Measurements from ENCODE around the gene SUDS3.
"Not testable (repeated sequence)": the region's sequence is repeated elsewhere in the genome, so short reads cannot be mapped to it uniquely, and the experiment has no call there.

SUDS3 gene, protein sequence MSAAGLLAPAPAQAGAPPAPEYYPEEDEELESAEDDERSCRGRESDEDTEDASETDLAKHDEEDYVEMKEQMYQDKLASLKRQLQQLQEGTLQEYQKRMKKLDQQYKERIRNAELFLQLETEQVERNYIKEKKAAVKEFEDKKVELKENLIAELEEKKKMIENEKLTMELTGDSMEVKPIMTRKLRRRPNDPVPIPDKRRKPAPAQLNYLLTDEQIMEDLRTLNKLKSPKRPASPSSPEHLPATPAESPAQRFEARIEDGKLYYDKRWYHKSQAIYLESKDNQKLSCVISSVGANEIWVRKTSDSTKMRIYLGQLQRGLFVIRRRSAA

DNA sequence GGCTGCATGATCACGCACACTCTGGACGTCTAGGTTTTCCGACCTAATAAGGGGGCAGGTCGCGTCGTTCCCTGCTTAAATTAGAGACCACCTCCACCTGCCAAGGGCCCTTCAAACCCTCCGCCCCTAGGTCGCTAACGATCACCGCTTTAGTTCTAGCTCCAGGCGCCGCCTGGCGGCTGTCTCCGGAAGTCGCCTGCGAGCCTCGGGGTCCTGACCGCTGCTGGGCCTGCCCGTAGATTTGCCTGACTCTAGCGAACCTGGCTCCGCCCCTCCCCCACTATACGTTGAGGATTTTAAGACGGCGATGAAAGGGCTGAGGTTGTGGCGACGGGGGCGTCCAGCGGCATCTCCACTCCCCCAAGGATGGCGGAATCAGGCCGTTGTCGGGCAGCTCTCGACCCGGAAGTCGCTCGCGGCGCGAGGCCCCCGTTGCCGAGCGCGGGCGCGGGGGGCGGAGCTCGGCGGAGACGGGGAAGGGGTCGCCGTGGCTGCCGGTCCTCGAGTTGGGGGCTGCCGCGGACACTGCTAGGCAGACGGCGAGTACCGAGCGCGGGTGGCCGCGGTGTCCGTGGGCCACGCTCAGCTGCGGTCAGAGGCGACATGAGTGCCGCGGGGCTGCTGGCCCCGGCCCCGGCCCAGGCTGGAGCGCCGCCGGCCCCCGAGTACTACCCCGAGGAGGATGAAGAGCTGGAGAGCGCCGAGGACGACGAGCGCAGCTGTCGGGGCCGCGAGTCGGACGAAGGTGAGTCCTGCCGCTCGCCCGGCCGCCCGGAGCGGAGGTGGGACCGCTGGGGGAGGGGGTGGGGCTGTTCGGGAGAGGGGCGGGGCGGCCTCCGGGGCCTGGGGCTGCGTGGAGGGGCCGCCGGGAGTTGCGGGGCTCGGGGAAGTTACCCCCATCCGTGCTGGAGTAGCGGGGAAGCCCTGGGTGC lies at the start of gene SUDS3:
SUDS3 (plus strand) TSS at position 467 of the 932 bp plus-strand sequence; CDS start at position 604, 137 bp downstream.
- peak; percentile 62 for DNase-seq

DNA sequence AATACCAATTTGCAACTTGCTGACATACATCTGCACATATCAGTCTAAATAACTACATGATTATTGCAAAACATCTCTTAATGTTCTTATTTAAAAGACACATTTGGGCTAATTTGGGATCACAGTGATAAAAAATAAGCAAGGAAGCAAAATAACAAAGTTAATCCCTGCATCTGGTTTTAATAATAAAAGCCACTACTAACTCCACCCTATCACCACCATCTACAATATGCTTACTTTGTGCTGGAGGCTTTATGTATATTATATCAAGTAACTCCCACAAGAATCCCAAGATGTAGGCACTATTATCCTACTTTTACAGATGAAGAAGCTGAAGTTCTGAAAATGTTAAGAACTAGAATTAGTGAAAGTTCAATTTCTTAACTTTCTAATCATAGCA lies 49.4 kb upstream of the SUDS3 start:
- no peak for DNase-seq

DNA sequence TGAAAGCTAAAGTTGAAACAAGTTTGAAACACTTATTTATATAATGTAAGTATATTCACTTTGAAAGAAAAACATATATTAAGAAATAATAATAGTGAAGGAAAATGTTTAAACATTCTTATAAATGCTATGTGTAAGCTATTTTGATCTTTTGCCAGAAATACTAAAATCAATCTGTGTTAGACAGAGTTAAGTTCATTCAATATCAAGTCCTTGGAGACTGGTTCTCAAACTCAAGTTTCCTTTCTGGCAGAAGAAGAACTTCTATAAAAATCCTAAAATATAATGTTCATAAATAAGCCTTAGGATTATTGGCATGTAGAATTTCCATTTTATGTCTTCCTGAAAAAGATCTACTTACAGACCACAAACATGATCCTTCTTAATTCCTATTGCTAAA lies 49.0 kb upstream of the SUDS3 start:
- DNase-seq = no peak

DNA sequence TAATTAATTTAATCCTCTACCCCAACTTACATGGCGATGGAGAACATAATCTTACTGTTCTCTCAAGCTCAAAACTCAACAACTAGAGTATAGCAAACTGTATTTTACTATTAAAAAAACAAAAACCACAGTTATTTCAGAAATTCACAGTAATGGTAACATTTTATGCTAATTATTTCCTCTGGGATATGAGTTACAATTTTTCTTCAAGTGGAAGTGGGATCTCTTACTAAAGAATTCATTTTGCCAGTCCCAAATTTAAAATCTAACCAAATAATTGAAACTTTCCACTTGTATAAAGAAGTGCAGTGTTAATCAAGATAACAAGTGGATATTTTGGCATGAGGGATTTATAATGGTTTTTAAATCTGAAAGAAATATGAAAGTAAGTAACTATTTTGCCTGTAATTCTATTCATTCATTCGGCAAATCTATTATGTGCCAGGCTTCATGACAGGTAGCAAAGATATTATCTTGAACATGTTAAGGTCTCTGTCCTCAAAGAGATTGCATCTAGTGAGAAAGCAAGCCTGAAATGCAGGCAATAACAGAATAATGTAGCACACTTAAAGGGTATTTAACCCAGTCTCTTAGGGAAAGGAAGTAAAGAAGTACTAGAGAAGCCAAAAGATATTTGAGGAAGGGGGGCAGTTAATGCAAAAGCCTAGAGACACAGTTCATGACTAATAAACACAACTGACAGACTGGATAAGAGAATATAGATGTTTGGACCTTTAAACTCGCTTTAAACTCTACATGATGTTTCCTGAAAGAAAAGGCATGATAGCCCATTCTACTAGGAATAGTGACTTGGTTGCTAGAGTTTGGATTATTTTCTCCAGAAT lies 47.6 kb upstream of the SUDS3 start:
- DNase-seq = peak; percentile 18

DNA sequence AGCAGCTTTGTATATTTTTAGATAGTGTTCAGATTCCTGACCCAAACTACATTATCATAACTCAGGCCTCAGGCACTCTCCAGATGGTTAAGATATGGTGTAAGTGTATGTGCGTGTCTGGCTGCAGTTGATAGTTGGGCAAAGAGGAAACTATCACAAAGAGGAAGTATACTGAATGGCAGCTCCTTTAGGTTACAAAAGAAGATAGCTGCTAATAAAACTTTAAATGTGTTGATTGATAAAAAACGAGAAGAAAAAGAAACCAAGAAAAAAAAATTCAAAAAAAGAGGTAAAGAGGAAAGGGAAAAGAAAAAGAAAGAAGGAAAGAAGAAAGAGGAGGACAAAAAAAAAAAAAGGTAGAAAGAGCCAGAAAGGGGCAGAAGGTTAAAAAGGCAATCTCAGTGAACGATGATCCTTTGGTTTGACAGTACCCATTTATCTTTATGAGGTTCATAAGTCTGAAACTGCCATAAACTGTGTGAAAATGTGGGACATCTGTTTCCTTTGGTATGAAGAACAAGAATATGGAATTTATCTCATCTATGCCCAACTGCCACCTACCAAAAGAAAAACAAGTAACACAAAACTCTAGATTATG lies 45.8 kb upstream of the SUDS3 start:
- peak; percentile 95 for DNase-seq

DNA sequence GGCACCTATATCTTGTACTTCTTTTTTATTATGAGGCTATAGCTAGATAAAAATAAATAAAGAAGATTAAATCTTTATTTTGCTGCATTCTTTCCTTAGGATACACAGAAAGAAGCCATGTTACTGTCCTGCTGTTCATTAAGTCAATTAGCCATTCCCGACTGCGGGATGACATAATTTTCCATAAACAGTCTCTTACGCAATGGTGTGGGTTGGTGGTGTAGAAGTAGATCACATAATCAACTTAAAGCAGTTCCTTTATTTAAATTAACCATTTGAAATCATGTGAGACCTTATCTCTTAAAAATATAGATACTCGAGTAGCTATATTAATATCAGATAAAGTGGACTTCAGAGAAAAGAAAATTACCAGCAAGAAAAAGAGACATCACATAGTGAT lies 43.8 kb upstream of the SUDS3 start:
- peak; percentile 88 for DNase-seq

DNA sequence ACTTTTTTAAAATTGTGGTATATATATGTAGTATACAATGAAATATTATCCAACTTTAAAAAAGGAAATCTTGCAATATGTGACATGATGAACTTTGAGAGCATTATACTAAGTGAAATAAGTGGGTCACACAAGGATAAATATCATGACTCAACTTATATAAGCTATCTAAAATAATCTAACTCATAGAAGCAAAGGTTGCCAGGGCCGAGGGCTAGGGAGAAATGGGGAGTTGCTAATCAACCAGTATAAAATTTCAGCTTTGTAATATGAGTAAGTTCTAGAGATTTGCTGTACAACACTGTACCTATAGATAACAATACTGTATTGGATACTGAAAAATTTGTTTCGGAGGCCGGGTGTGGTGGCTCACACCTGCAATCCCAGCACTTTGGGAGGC lies 42.1 kb upstream of the SUDS3 start:
- DNase-seq = no peak

DNA sequence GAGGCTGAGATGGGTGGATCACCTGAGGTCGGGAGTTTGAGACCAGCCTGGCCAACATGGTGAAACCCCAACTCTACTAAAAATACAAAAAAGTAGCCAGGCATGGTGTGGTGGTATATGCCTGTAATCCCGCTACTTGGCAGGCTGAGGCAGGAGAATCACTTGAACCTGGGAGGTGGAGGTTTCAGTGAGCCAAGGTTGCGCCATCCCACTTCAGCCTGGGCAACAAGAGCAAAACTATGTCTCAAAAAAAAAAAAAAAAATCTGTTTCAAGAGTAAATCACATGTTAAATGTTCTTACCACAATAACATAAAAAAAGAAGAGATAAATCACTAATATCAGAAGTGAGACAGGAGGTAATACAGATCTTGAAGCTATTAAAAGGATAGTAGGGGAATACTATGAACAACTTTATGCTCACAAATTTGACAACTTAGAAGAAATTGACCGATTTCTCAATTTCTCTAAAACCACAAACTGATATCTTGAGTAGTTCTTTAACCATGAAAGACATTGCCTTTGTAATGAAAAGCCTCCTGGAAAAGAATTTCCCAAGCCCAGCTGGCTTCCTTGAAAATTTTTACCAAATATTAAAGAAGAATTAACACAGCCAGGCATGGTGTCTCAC lies 41.3 kb upstream of the SUDS3 start:
- DNase-seq = peak; percentile 68

DNA sequence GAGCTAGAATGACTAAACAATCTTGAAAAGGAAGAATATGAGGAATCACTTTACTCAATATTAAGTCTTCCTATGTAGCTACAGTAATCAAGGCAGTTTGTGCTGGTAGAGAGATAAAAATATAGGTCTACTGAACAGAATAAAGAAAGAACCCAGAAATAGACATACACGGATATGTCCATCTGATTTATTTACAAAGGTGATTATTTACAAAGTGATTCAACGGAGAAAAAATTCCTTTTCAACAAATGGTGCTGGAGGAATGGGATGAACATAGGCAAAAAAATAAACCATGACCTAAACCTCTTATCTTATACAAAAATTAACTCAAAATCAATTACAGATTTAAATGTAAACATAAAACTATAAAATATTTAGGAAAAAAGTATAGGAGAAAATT lies 40.2 kb upstream of the SUDS3 start:
- DNase-seq = no peak

DNA sequence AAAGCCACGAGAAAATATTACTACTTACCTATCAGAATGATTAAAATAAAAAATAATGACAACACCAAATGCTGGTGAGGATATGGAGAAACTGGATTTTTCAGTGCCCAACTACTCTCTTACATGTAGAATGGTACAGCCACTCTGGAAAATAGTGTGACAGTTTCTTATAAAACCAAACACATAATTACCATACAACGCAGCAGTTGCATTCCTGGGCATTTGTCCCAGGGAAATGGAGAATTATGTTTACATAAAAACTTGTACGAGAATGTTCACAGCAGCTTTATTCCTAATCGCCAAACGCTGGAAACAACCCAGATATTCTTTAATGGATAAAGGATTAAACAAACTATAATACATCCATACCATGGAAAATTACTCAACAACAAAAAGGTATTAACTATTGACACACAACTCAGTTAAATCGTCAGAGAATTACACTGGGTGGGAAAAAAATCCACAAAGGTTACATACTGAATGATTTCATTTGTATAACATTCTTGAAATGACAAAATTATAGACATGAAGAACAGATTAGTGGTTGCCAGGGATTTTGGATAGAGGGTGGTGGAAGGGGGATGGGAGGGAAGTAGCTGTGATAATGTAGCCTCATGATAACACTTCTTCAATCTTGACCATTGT lies 39.0 kb upstream of the SUDS3 start:
- no peak for DNase-seq

DNA sequence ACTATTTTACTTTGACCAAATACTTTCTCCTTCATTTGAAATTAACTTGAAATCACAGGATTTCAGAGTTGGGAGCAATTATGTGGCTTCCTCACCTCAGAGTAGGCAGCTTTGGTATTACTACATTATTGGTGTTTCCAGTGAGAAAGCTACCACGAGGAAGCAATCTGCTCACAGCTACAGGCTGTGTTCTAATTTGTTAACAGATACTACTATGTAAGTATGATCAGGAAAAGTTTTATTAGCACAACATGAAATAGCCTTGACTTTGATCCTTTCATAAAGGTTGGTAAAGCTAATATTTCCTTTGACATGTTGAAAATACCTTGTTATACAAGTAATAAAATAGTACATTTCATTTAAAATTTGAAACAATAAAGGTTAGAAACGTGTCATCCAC lies 34.3 kb upstream of the SUDS3 start:
- DNase-seq = no peak

DNA sequence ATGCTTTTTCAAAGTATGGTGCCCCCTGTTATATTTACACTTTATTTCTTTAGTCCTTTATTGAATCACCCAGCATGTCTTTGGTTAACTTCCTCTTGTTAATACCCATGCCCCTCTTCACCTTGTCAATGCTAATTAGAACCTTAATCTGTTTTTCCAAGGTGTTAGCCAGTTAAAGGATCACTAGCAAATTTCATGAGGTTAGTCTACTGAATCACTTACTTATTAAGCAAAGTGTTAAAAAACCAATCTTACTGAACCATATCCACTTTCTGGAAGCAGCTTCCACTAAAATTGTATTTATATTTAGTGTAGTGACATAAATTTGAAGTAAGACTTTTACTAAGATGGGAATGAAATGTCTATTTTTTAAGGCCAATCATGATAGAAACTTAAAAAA lies 31.5 kb upstream of the SUDS3 start:
- no peak for DNase-seq

DNA sequence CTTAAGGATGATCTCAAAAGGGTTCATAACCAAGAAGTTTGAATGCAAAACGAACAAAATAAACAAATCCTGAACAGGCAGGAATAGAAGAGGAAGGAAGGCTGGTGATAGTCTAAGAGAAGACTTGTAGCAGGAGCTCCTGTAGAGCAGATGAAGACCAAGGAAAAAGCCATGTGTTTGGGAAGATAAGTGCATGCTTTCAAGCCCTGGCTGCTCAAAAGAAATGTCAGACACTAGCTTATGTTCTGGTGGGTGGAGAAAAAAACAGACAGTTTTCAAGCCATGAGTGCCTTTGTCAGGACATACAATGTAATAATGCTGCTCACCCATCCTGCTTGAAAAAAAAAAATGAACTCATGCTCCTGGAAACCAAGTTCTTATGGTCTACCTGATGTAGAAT lies 31.0 kb upstream of the SUDS3 start:
- DNase-seq = no peak

DNA sequence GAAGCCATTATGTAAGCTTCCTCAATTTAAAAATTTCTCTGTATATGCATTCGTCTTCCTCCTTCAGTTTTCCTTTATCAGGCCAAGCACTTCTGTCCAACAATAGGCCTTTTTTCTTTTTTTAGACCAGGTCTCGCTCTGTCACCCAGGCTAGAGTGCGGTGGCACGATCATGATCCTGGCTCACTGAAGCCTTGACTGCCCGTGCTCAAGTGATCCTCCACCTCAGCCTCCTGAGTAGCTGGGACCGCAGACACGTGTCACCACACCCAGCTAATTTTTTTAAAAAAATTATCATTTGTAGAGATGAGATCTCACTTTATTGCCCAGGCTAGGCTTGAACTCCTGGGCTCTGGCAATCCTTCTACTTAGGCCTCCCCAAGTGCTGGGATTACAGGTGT lies 29.5 kb upstream of the SUDS3 start:
- DNase-seq = no peak

DNA sequence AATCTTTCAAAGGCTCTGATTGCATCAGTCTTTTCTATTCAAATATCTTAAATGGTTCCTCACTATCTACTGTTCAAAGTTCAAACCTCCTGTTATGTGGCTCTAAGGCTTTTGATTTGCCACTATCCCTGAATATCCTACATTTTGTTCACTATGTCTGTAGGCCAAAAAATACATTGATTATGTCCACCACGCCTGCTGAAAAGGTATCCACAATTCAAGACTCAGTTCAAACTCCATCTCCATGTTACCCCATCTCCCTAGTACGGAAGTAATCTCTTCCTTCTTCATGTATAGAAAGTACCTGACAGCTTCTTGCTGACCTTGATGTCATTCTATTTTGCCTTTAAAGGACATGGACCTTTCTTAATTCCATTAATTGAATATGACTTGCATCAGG lies 28.4 kb upstream of the SUDS3 start:
- no peak for DNase-seq

DNA sequence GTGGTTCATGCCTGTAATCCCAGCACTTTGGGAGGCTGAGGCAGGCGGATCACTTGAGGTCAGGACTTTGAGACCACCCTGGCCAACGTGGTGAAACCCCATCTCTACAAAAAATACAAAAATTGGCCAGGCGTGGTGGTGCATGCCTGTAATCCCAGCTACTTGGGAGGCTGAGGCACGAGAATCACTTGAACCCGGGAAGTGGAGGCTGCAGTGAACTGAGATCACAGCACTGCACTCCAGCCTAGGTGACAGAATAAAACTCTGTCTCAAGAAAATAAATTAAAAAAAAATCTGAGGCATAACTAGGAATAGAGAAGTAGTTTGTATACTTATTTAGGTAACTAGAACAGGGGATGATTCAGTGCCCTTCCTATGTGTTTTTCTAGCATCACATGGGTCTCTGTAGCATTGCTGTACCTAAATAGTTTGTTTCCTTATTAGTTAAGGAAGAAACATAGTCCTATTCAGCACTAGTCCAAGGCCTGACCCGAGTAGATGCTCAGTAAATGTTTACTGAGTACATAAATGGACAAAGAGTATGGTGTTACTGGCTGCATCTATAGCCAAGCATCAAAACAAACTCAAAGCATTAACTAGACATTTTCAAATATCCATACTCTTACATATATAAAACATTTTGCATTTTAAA lies 25.3 kb upstream of the SUDS3 start:
- DNase-seq = no peak

DNA sequence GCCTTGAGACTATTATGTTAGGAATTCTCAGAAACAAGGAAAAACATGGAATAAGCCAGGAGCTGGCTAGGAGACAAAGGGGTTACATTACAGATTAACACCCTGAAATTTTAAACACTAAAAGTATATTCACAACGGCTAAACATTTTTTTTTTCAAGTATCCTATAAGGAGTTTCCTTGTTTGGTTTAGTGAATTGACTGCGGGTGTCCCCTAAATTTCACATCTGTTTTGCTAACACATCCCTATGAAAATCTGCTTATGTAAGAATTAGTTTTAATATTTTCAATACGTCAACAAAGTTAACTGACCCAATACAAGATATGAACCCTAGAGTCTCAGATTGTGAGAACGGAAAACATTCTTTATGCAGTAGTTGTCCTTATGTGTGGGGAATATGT lies 22.6 kb upstream of the SUDS3 start:
- no peak for DNase-seq

DNA sequence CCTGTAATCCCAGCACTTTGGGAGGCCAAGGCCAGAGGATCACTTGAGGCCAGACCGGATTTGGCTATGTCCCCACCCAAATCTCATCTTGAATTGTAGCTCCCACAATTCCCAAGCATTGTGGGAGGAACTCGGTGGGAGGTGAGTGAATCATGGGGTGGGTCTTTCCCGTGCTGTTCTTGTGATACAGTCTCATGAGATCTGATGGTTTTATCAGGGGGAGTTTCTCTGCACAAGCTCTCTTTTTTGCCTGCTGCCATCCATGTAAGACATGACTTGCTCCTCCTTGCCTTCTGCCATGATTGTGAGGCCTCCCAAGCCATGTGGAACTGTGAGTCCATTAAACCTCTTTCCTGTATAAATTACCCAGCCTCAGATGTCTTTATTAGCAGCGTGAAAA lies 21.9 kb upstream of the SUDS3 start:
- not testable (repeated sequence) for DNase-seq

DNA sequence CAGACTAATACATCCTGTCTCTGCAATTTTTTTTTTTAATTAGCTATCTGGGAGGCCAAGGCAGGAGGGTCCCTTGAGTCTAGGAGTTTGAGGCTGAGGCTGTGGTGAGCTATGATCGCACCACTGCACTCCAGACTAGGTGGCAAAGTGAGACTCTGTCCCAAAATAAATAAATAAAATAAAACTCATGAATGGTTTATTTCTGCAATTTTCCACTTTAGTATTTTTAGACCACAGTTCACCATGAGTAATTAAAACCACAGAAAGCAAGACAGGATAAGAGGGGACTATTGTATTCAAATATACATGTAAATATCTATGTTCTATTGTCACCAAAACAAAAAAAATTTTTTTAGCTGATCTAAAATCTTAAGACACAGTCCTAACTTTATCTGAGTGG lies 21.5 kb upstream of the SUDS3 start:
- no peak for DNase-seq

DNA sequence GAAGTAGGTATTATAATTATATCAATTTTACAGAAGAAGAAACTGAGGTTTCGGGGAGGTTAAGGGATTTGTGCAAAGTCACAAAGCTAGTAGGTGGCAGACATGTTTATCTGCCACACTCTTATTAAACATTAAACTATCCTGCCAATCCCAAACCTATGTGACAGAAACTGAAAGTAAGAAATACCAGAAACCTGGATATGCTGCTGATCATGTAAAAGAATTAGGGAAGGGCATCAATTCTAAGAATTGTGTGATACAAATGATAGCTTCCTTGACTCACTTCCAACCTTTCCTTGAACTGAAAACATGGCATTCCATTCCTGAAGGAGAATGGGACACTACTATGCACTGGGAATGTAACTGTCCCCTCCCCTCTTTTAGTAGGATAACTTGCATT lies 20.5 kb upstream of the SUDS3 start:
- DNase-seq = no peak

DNA sequence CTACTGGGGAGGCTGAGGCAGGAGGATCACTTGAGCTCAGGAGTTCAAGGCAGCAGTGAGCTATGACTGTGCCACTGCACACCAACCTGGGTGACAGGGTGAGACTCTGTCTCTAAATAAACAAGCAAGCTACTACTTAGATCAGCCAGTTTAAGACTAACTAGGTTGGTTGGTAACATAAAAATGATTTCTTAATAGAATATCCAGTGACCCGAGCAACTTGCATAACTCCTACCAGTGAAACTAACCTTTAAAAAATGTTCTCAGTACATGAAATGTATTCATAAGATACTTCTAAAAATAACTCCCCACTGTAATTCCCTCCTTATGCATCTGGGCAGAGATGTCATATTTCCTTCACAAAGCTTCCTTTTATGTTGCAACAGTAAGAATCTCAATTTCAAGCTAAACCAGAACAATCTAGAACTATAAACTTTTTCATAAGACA lies 19.5 kb upstream of the SUDS3 start:
- peak; percentile 95 for DNase-seq

Data from MV-4-11 (cell line).